HG03045 (cell line): ENCODE measurements around the gene RCE1.
"Not testable (repeated sequence)": the region's sequence is repeated elsewhere in the genome, so short reads cannot be mapped to it uniquely, and the experiment has no call there.

Source experiments
- ATAC-seq: cut with Tn5 transposase; IDR thresholded peaks from one replicate; pipeline ENCODE4 v1.9.1; 2021; ENCODE audit warnings: mild to moderate bottlenecking, moderate library complexity; ENCODE audit not compliant: unreplicated experiment

The RCE1 gene

GRCh38 chr11:66842896-66843775 is at the start of gene RCE1:
Gene RCE1, plus strand, starts transcription at chr11:66843441. Its CDS starts 15 bp downstream, at chr11:66843456.
- peak; percentile 82 for ATAC-seq

- not testable (repeated sequence) for ATAC-seq
Observed at GRCh38 chr11:66799815-66800214, 43.4 kb upstream of the RCE1 start.

GRCh38 chr11:66800720-66801428 is 42.4 kb upstream of the RCE1 start:
- ATAC-seq: no peak

GRCh38 chr11:66809592-66809991 is 33.6 kb upstream of the RCE1 start:
- no peak for ATAC-seq

GRCh38 chr11:66810576-66811185 is 32.6 kb upstream of the RCE1 start:
- ATAC-seq: no peak

GRCh38 chr11:66814678-66815077 is 28.6 kb upstream of the RCE1 start:
- ATAC-seq: no peak

- ATAC-seq: no peak
Observed at GRCh38 chr11:66815646-66816045, 27.6 kb upstream of the RCE1 start.

GRCh38 chr11:66818231-66818955 is 24.8 kb upstream of the RCE1 start:
- ATAC-seq: no peak

GRCh38 chr11:66820381-66820780 is 22.9 kb upstream of the RCE1 start:
- ATAC-seq: no peak

- ATAC-seq: no peak
Observed at GRCh38 chr11:66820901-66821300, 22.3 kb upstream of the RCE1 start.

GRCh38 chr11:66823700-66824099 is 19.5 kb upstream of the RCE1 start:
- ATAC-seq: no peak

- not testable (repeated sequence) for ATAC-seq
Observed at GRCh38 chr11:66824573-66824972, 18.7 kb upstream of the RCE1 start.

- no peak for ATAC-seq
Observed at GRCh38 chr11:66834539-66834845, 8.7 kb upstream of the RCE1 start.

GRCh38 chr11:66834943-66835342 is 8.3 kb upstream of the RCE1 start:
- ATAC-seq: no peak

GRCh38 chr11:66835768-66836405 is 7.4 kb upstream of the RCE1 start:
- ATAC-seq: no peak

- no peak for ATAC-seq
Observed at GRCh38 chr11:66840317-66841091, 2.7 kb upstream of the RCE1 start.

GRCh38 chr11:66841861-66842260 is 1.4 kb upstream of the RCE1 start:
- ATAC-seq: no peak

- ATAC-seq: no peak
Observed at GRCh38 chr11:66842501-66842895, 743 bp upstream of the RCE1 start.

GRCh38 chr11:66843776-66844495 is 695 bp downstream of the RCE1 start:
- no peak for ATAC-seq
